Endothelial cell of umbilical vein (primary cell): ENCODE measurements around the gene ECE2. TPM values are rescaled to one million over a fixed set of nuclear protein-coding genes. Genes with fewer than 3 reads are reported as not detected.
A peak's percentile ranks its signal among the peaks of the same experiment; 100 is the strongest.

Source experiments
- BruUV-seq: library from RNA; stranded (reverse); fragments of 400-500 nt; replicated peaks from 2 replicates; lab custom pipeline; 2021; lab: Mats Ljungman, UMichigan
- CTCF ChIA-PET: fragments of 300-600, 350-600 bp; sonication (Branson Sonifier 250); formaldehyde crosslinking; loops from one replicate; lab custom pipeline; 2021; ENCODE audit warnings: antibody characterized with exemption, inconsistent platforms; lab: Charles Lee
- POLR2A ChIA-PET: fragments of 300-600, 350-600 bp; sonication (Branson Sonifier 250); formaldehyde crosslinking; loops from one replicate; lab custom pipeline; 2021; ENCODE audit warnings: antibody characterized with exemption, inconsistent platforms; lab: Charles Lee
- DNase-seq: peaks from one replicate; pipeline ENCODE4 v3.0.0-alpha.2; 2011; ENCODE audit warnings: low read depth, low spot score
- FAIRE-seq: peaks from 2 replicates; lab custom pipeline; 2011; peaks lifted over from hg19 to GRCh38; lab: Jason Lieb, UNC
- H2AFZ ChIP-seq: 2 replicates; pipeline ENCODE4 v1.6.0; 2012; ENCODE audit warnings: low read depth, low read length, control low read depth, inconsistent platforms
- H3K27ac ChIP-seq: 2 replicates; pipeline ENCODE4 v1.5.1; 2011; ENCODE audit warnings: low read depth, mild to moderate bottlenecking, control low read depth, low read length, moderate library complexity; ENCODE audit not compliant: insufficient read depth
- H3K27me3 ChIP-seq, 2 experiments: 2 replicates each; pipeline versions ENCODE4 v1.6.0 to v1.6.1; 2011; ENCODE audit warnings: low read length in 2 of 2, mixed read lengths in 1 of 2; ENCODE audit not compliant: control insufficient read depth in 2 of 2, insufficient read depth in 2 of 2
- H3K36me3 ChIP-seq, 2 experiments: 2 replicates in 1 of 2; 3 replicates in 1 of 2; pipeline ENCODE4 v1.5.1; 2011; ENCODE audit warnings: low read length in 2 of 2, mild to moderate bottlenecking in 1 of 2, moderate library complexity in 1 of 2; ENCODE audit not compliant: control insufficient read depth in 2 of 2, insufficient read depth in 2 of 2; ENCODE audit errors: extremely low read depth in 1 of 2
- H3K4me1 ChIP-seq: 3 replicates; pipeline ENCODE4 v1.5.1; 2011; ENCODE audit warnings: mild to moderate bottlenecking, low read length; ENCODE audit not compliant: control insufficient read depth, insufficient read depth; ENCODE audit errors: extremely low read depth
- H3K4me2 ChIP-seq: 2 replicates; pipeline ENCODE4 v1.6.1; 2011; ENCODE audit warnings: low read length, control low read depth, mixed read lengths; ENCODE audit not compliant: insufficient read depth
- H3K4me3 ChIP-seq, 3 experiments: fragments of 200-600 bp in 1 of 3; sonication (generic), shearing (Covaris generic) in 1 of 3; replicated peaks in 1 of 3; 2 replicates each; pipeline ENCODE4 v1.5.1; 2011 to 2016; ENCODE audit warnings: control low read depth in 3 of 3, low read length in 3 of 3, mild to moderate bottlenecking in 2 of 3, inconsistent platforms in 1 of 3, low read depth in 1 of 3, moderate library complexity in 1 of 3; ENCODE audit not compliant: insufficient read depth in 1 of 3
- H3K79me2 ChIP-seq: 2 replicates; pipeline ENCODE4 v1.6.0; 2012; ENCODE audit warnings: low read length, inconsistent platforms; ENCODE audit not compliant: control insufficient read depth, insufficient read depth
- H3K9ac ChIP-seq: replicated peaks from 2 replicates; pipeline ENCODE3; 2011; ENCODE audit warnings: low read length, control low read depth; ENCODE audit not compliant: insufficient read depth; ENCODE audit errors: extremely low read depth
- H3K9me1 ChIP-seq: replicated peaks from 3 replicates; pipeline ENCODE4 v1.6.0; 2011; ENCODE audit warnings: mild to moderate bottlenecking, low read length; ENCODE audit not compliant: control insufficient read depth, insufficient read depth; ENCODE audit errors: extremely low read depth
- H3K9me3 ChIP-seq: replicated peaks from 2 replicates; pipeline ENCODE4 v1.5.1; 2012; ENCODE audit warnings: low read length, inconsistent platforms; ENCODE audit not compliant: control insufficient read depth, insufficient read depth
- H4K20me1 ChIP-seq: replicated peaks from 2 replicates; pipeline ENCODE3; 2011; ENCODE audit warnings: mild to moderate bottlenecking, low read length; ENCODE audit not compliant: control insufficient read depth, insufficient read depth; ENCODE audit errors: extremely low read depth
- CTCF ChIP-seq, 2 donors: IDR thresholded peaks; 1 replicate in 1 of 2; 2 replicates in 1 of 2; pipeline ENCODE4 v1.5.1; 2011; ENCODE audit warnings: low read length in 2 of 2, mild to moderate bottlenecking in 2 of 2, moderate library complexity in 2 of 2, control low read depth in 1 of 2, inconsistent platforms in 1 of 2, low read depth in 1 of 2; ENCODE audit not compliant: insufficient read depth in 1 of 2; ENCODE audit errors: extremely low read depth in 1 of 2
- EZH2 ChIP-seq: IDR thresholded peaks from 2 replicates; pipeline ENCODE4 v1.6.1; 2012; ENCODE audit warnings: borderline replicate concordance, low read depth, mild to moderate bottlenecking, moderate library complexity, low read length, inconsistent platforms; ENCODE audit not compliant: severe bottlenecking
- FOS ChIP-seq: IDR thresholded peaks from 2 replicates; pipeline ENCODE4 v1.6.1; 2011; ENCODE audit warnings: mild to moderate bottlenecking, low read length, moderate library complexity, borderline replicate concordance; ENCODE audit not compliant: insufficient read depth
- MAX ChIP-seq: IDR thresholded peaks from 2 replicates; pipeline ENCODE4 v1.6.1; 2011; ENCODE audit not compliant: insufficient read depth, insufficient read length
- MYC ChIP-seq: IDR thresholded peaks from one replicate; pipeline ENCODE4 v1.6.1; 2011; ENCODE audit warnings: mild to moderate bottlenecking, low read depth, low read length
- POLR2A ChIP-seq: IDR thresholded peaks from 2 replicates; pipeline ENCODE4 v1.6.1; 2012; ENCODE audit warnings: low read depth, mild to moderate bottlenecking, control low read depth, low read length
- POLR2AphosphoS5 ChIP-seq: IDR thresholded peaks from 2 replicates; pipeline ENCODE4 v1.6.1; 2012; ENCODE audit warnings: low read depth, mild to moderate bottlenecking, control low read depth, low read length, moderate library complexity; ENCODE audit not compliant: insufficient read depth
- dilution Hi-C: fragments of 300-500 bp; cut with MboI; formaldehyde crosslinking; loops from one replicate; pipeline ENCODE4 v1.15.0; 2019; ENCODE audit warnings: low sequenced_read_pairs; ENCODE audit not compliant: extremely low pct_ligation_motif_present
- intact Hi-C: fragments of 100-400 bp; cut with micrococcal nuclease; formaldehyde crosslinking; loops from one replicate; pipeline ENCODE4 v1.10.0; 2022
- polyA plus RNA-seq, 4 experiments: library from polyadenylated mRNA; depleted of rRNA in 3 of 4; stranded (reverse) in 3 of 4; unstranded in 1 of 4; fragments of >200 nt; gene quantifications; 2 replicates each; pipeline versions ENCODE4 v1.2.1 to v1.2.3, GENCODE V29; 2011 to 2012; ENCODE audit warnings: missing spikeins in 1 of 4
- total RNA-seq: library from RNA; stranded (reverse); gene quantifications from 2 replicates; pipeline ENCODE4 v1.2.3, GENCODE V29; 2021

ECE2 gene
- total and polyA plus RNA-seq, 2 donors (not counting 3 experiments of a cell fraction or from before 2014, with no cell fraction given) = not detected

- BruUV-seq = no TSS peak
- peaks cover 13% of the 10 kb centered on the region for H3K4me1 ChIP-seq
- H3K27ac ChIP-seq = no peak overlapping the region
- peak overlapping the region; percentile 3 for H3K4me2 ChIP-seq
- H3K9ac ChIP-seq = no peak overlapping the region
- no peaks in the 10 kb centered on the region for H3K9me3 ChIP-seq
- H3K27me3 ChIP-seq = peaks cover 26 to 36% of the 10 kb centered on the region in 2 experiments
- H3K9me1 ChIP-seq = no peaks in the 10 kb centered on the region
- FAIRE-seq (no peak), DNase-seq (no peak)
- H3K79me2 ChIP-seq = no peaks in the 10 kb centered on the region
- dilution Hi-C loops = no loop called here
- intact Hi-C loops = loop anchor here (1.0 kb wide), 1 partner anchor 20 kb away; no protein-coding TSS in a partner anchor
- H3K4me3 ChIP-seq = no peak overlapping the region
- CTCF ChIA-PET = interaction anchor here (0.7 to 3.4 kb wide), 6 partner anchors 10 to 125 kb away, joined by 3 to 16 read pairs (median 4); partner anchors contain the start of genes EEF1AKMT4 and EIF2B5
- no peaks in the 10 kb centered on the region for H3K36me3 ChIP-seq
- H2AFZ ChIP-seq = no peak overlapping the region
- no peaks in the 10 kb centered on the region for H4K20me1 ChIP-seq
- POLR2A ChIA-PET = no interaction called here
- TF ChIP-seq MYC (no peak), MAX (no peak), EZH2 (no peak), CTCF (IDR thresholded peaks at IDR 0.05; ENCODE audit: extremely low read depth in 1 of 2, insufficient read depth in 1 of 2, low read depth in 1 of 2, low read length in 2 of 2) (no peak), POLR2AphosphoS5 (no peak), POLR2A (no peak), FOS (no peak)
Measured at GRCh38 chr3:184259878-184260723, 15.7 kb upstream of the ECE2 start.
